Fibroblast of skin of left quadriceps (primary cell): ENCODE measurements around the gene FSTL1.

Experiments
- DNase-seq, 2 experiments: peaks; one replicate each; pipeline ENCODE4 v3.0.0-alpha.2; 2013; ENCODE audit warnings: low read depth in 2 of 2

FSTL1 gene

GRCh38 chr3:120355486-120355885, 95.3 kb downstream of the FSTL1 start:
- no peak for DNase-seq

DNA sequence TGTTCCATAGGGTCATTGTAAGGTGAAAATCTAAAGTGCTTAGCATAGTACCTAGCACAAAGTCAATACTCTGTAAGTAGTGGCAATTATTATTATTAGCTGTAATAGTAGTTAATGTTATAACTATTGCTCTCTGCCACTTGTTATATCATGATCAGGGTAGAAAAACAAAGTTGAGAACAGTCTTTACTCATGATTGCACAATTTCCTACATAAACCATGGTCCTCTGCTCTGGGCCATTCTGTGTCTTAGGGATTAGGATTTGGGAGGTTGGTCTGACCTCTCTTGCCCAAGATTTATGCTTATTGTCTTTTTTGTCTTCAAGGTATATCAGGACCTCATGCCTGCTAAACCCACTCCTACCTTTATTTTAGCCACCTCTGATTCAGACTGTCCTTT, 97.3 kb downstream of the FSTL1 start:
- no peak for DNase-seq

GRCh38 chr3:120352017-120352416, 98.8 kb downstream of the FSTL1 start:
- DNase-seq, result no peak

DNA sequence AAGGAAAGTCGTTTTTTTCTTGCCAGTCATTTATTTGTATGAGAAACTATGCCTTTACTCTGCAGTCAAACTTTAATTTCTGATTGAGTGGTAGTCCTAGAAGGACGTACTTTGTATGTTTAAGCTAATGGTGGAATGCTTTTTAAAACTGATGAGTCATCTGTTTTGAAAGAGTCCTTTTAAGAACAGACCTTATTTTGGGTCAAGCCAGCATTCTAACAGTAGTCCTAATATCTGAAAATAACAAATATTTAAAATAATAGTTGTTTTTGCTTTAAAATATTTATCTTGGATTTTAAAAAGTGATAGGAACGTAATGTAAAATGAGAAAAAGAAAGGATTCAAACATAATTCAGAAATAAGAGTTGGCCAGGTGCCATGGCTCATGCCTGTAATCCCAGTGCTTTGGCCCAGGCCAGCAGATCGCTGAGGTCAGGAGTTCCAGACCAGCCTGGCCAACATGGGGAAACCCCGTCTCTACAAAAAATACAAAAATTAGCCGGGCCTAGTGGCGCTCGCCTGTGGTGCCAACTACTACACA, 100.3 kb downstream of the FSTL1 start:
- DNase-seq, result peak; percentile 5 to 14

GRCh38 chr3:120349855-120350125, 101.0 kb downstream of the FSTL1 start:
- DNase-seq, result no peak

- DNase-seq, result peak; percentile 84 to 86
These were observed 101.6 kb downstream of the FSTL1 start, which contains the start of gene LRRC58 for GRCh38 chr3:120348991-120349854. Gene LRRC58 (minus strand): TSS chr3:120349354. CDS start chr3:120349243, 111 bp downstream.

GRCh38 chr3:120348065-120348990, 102.5 kb downstream of the FSTL1 start:
- DNase-seq, result no peak

DNA sequence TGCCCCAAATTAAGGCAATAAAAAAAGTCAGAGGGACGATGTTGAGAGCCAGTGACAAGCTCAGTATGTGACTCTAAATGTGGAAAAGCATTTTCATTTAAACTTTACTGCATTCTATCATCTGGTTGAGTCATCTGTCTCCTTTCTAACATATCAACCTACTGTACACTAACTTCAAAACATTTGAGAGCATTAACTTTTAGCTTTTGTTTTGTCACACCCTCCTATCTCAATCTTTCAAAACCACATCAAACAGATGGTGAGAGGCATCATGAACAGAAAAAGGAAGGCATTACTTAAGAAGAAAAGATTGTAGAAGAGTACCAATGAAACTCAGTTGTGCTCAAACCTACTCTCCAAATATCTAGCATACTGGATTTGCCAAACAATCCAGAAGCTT, 106.4 kb downstream of the FSTL1 start:
- no peak for DNase-seq
